ENCODE results near the gene DMD. TPM values are rescaled to one million over a fixed set of nuclear protein-coding genes. Genes with fewer than 3 reads are reported as not detected.
"Not testable (repeated sequence)": the region's sequence is repeated elsewhere in the genome, so short reads cannot be mapped to it uniquely, and the experiment has no call there.

Gene DMD
- total RNA-seq, 1 donor from 2014 or later, result 23.9 TPM

GRCh38 chrX:32533848-32534247 lies 677.5 kb downstream of the DMD start:
- Mint-ChIP-seq H3K27me3 (no peaks in the 10 kb centered on the region), H3K27ac (no peak overlapping the region), H3K4me3 (ENCODE audit: low read depth) (no peak overlapping the region), H3K4me1 (ENCODE audit: low read depth) (peaks cover 33% of the 10 kb centered on the region), H3K9me3 (ENCODE audit: low read depth) (no peaks in the 10 kb centered on the region), H3K36me3 (ENCODE audit: insufficient read depth) (no peaks in the 10 kb centered on the region)
- no peak for DNase-seq (ENCODE audit: low spot score, unreplicated experiment)
- no peak for TF ChIP-seq CTCF (IDR thresholded peaks at IDR 0.05; ENCODE audit: unreplicated experiment)

- Mint-ChIP-seq H3K4me1 (ENCODE audit: low read depth) (peaks cover 26% of the 10 kb centered on the region), H3K27me3 (no peaks in the 10 kb centered on the region), H3K9me3 (ENCODE audit: low read depth) (peaks cover 4% of the 10 kb centered on the region), H3K27ac (no peak overlapping the region), H3K36me3 (ENCODE audit: insufficient read depth) (no peaks in the 10 kb centered on the region), H3K4me3 (ENCODE audit: low read depth) (no peak overlapping the region)
- DNase-seq (ENCODE audit: low spot score, unreplicated experiment), result no peak
- no peak for TF ChIP-seq CTCF (IDR thresholded peaks at IDR 0.05; ENCODE audit: unreplicated experiment)
These were observed 679.1 kb downstream of the DMD start for GRCh38 chrX:32532262-32532661.

- H3K4me3 Mint-ChIP-seq (ENCODE audit: low read depth), result peak overlapping the region; percentile 21
- no peak for DNase-seq (ENCODE audit: low spot score, unreplicated experiment)
- no peaks in the 10 kb centered on the region for H3K27me3 Mint-ChIP-seq
- no peaks in the 10 kb centered on the region for H3K36me3 Mint-ChIP-seq (ENCODE audit: insufficient read depth)
- H3K9me3 Mint-ChIP-seq (ENCODE audit: low read depth), result peaks cover 4% of the 10 kb centered on the region
- peak; percentile 84 for TF ChIP-seq CTCF (IDR thresholded peaks at IDR 0.05; ENCODE audit: unreplicated experiment)
- H3K27ac Mint-ChIP-seq, result no peak overlapping the region
- H3K4me1 Mint-ChIP-seq (ENCODE audit: low read depth), result peaks cover 13% of the 10 kb centered on the region
These were observed 680.4 kb downstream of the DMD start for GRCh38 chrX:32530802-32531403.

- not testable (repeated sequence) for H3K4me3 Mint-ChIP-seq (ENCODE audit: low read depth); H3K36me3 Mint-ChIP-seq (ENCODE audit: insufficient read depth); H3K27me3 Mint-ChIP-seq; DNase-seq (ENCODE audit: low spot score, unreplicated experiment)
- Mint-ChIP-seq H3K9me3 (ENCODE audit: low read depth) (peaks cover 11% of the 10 kb centered on the region), H3K4me1 (ENCODE audit: low read depth) (peaks cover 13% of the 10 kb centered on the region), H3K27ac (peak overlapping the region; percentile 78)
These were observed 682.9 kb downstream of the DMD start for GRCh38 chrX:32528451-32528850.

- no peak for TF ChIP-seq CTCF (IDR thresholded peaks at IDR 0.05; ENCODE audit: unreplicated experiment)
- H3K9me3 Mint-ChIP-seq (ENCODE audit: low read depth), result peaks cover 19% of the 10 kb centered on the region
These were observed 686.1 kb downstream of the DMD start for GRCh38 chrX:32525234-32525633.

GRCh38 chrX:32524385-32524784 lies 687.0 kb downstream of the DMD start:
- Mint-ChIP-seq H3K4me1 (ENCODE audit: low read depth) (peaks cover 10% of the 10 kb centered on the region), H3K27me3 (no peaks in the 10 kb centered on the region), H3K9me3 (ENCODE audit: low read depth) (peaks cover 19% of the 10 kb centered on the region), H3K27ac (peak overlapping the region; percentile 30), H3K4me3 (ENCODE audit: low read depth) (no peak overlapping the region), H3K36me3 (ENCODE audit: insufficient read depth) (peaks cover 4% of the 10 kb centered on the region)
- TF ChIP-seq CTCF (IDR thresholded peaks at IDR 0.05; ENCODE audit: unreplicated experiment), result no peak
- DNase-seq (ENCODE audit: low spot score, unreplicated experiment), result no peak

More at GRCh38 chrX:32525234-32525633, 686.1 kb downstream of the DMD start:
- no peak overlapping the region for H3K4me3 Mint-ChIP-seq (ENCODE audit: low read depth)
- peaks cover 4% of the 10 kb centered on the region for H3K36me3 Mint-ChIP-seq (ENCODE audit: insufficient read depth)
- peaks cover 10% of the 10 kb centered on the region for H3K4me1 Mint-ChIP-seq (ENCODE audit: low read depth)
- DNase-seq (ENCODE audit: low spot score, unreplicated experiment), result no peak
- H3K27ac Mint-ChIP-seq, result no peak overlapping the region
- H3K27me3 Mint-ChIP-seq, result no peaks in the 10 kb centered on the region
